CD4-positive, CD25-positive, alpha-beta regulatory T cell (primary cell): ENCODE measurements around the gene GPR107. TPM values are rescaled to one million over a fixed set of nuclear protein-coding genes. Genes with fewer than 3 reads are reported as not detected.

Source experiments
- ATAC-seq, 2 donors: fragments of 150-1000 bp; cut with Tn5 transposase; one replicate each; pipeline ENCODE4 v1.10.0; 2021; ENCODE audit warnings: low read depth in 2 of 2, moderate number of reproducible peaks in 2 of 2, moderate library complexity in 1 of 2
- DNase-seq, 3 donors: peaks; one replicate each; pipeline versions ENCODE4 v3.0.0 to v3.0.0-alpha.2; 2012 to 2022; ENCODE audit warnings: mixed read lengths in 1 of 3
- H3K27ac ChIP-seq: one replicate; pipeline ENCODE4 v1.7.0; 2013; ENCODE audit warnings: mild to moderate bottlenecking, low read length; ENCODE audit not compliant: insufficient read depth, poor library complexity, severe bottlenecking
- H3K27me3 ChIP-seq: one replicate; pipeline ENCODE4 v1.7.0; 2013; ENCODE audit warnings: low read length; ENCODE audit not compliant: control insufficient read depth, insufficient read depth
- H3K36me3 ChIP-seq: one replicate; pipeline ENCODE4 v1.7.0; 2013; ENCODE audit warnings: mild to moderate bottlenecking, low read length, moderate library complexity; ENCODE audit not compliant: control insufficient read depth, insufficient read depth
- H3K4me1 ChIP-seq: 2 replicates; pipeline ENCODE4 v1.7.0; 2013; ENCODE audit warnings: mild to moderate bottlenecking, low read length; ENCODE audit not compliant: insufficient read depth, control insufficient read depth, poor library complexity, severe bottlenecking
- H3K4me3 ChIP-seq: one replicate; pipeline ENCODE4 v1.7.0; 2013; ENCODE audit warnings: low read depth, mild to moderate bottlenecking, low read length, moderate library complexity
- H3K9me3 ChIP-seq, 2 experiments: 1 replicate in 1 of 2; 2 replicates in 1 of 2; pipeline ENCODE4 v1.7.0; 2013; ENCODE audit warnings: low read length in 2 of 2, mild to moderate bottlenecking in 1 of 2, moderate library complexity in 1 of 2; ENCODE audit not compliant: control insufficient read depth in 2 of 2
- H3K27ac Mint-ChIP-seq, 3 donors: one replicate each; pipeline ENCODE4 v1.8.0; 2020 to 2022; ENCODE audit warnings: mild to moderate bottlenecking in 3 of 3, mixed read lengths in 3 of 3, moderate library complexity in 2 of 3
- H3K27me3 Mint-ChIP-seq: one replicate; pipeline ENCODE4 v1.8.0; 2022; ENCODE audit warnings: mild to moderate bottlenecking, mixed read lengths
- H3K36me3 Mint-ChIP-seq: one replicate; pipeline ENCODE4 v1.8.0; 2020; ENCODE audit warnings: mixed read lengths
- H3K4me1 Mint-ChIP-seq, 4 donors: one replicate each; pipeline ENCODE4 v1.8.0; 2020 to 2022; ENCODE audit warnings: mixed read lengths in 4 of 4, mild to moderate bottlenecking in 1 of 4
- H3K4me3 Mint-ChIP-seq, 4 donors: one replicate each; pipeline ENCODE4 v1.8.0; 2020 to 2022; ENCODE audit warnings: mild to moderate bottlenecking in 4 of 4, mixed read lengths in 4 of 4, moderate library complexity in 3 of 4
- H3K9me3 Mint-ChIP-seq, 7 donors: one replicate each; pipeline ENCODE4 v1.8.0; 2020 to 2022; ENCODE audit warnings: mixed read lengths in 7 of 7, mild to moderate bottlenecking in 3 of 7, moderate library complexity in 2 of 7
- polyA plus RNA-seq, 4 donors: library from polyadenylated mRNA; unstranded; fragments of 300-500 nt; fragmentation: Illumina TruSeq; gene quantifications; one replicate each; pipeline ENCODE4 v1.2.3, GENCODE V29; 2021
- total RNA-seq: library from RNA; stranded (reverse); gene quantifications from one replicate; pipeline ENCODE4 v1.2.3, GENCODE V29; 2022

Gene GPR107
- total and polyA plus RNA-seq, 5 donors from 2014 or later, result 2.8 to 29.9 (median 3.3) TPM

GRCh38 chr9:130049431-130050210 lies 4.1 kb upstream of the GPR107 start:
- H3K4me3 Mint-ChIP-seq, result peak overlapping the region in 1 of 4 donors; percentile 83

GRCh38 chr9:130050462-130050861 lies 3.2 kb upstream of the GPR107 start:
- ATAC-seq, result no peak
- Histone ChIP-seq H3K4me1 (peaks cover 35% of the 10 kb centered on the region), H3K36me3 (no peaks in the 10 kb centered on the region), H3K4me3 (no peak overlapping the region), H3K27me3 (no peaks in the 10 kb centered on the region), H3K27ac (no peak overlapping the region), H3K9me3 (no peaks in the 10 kb centered on the region)
- H3K27me3 Mint-ChIP-seq, result no peaks in the 10 kb centered on the region
- H3K4me3 Mint-ChIP-seq, result peak overlapping the region in 3 of 4 donors; percentile 29 to 86 (median 83)
- DNase-seq, result no peak
- no peaks in the 10 kb centered on the region for H3K36me3 Mint-ChIP-seq
- H3K27ac Mint-ChIP-seq, result peak overlapping the region in 2 of 3 donors; percentile 35 to 69
- peaks cover 18 to 50% (median 32%) of the 10 kb centered on the region in 4 donors for H3K4me1 Mint-ChIP-seq
- no peaks in the 10 kb centered on the region for H3K9me3 Mint-ChIP-seq

More at GRCh38 chr9:130049431-130050210, 4.1 kb upstream of the GPR107 start:
- DNase-seq (no peak), ATAC-seq (no peak)
- H3K27me3 ChIP-seq, result no peaks in the 10 kb centered on the region
- Mint-ChIP-seq H3K9me3 (no peaks in the 10 kb centered on the region), H3K27me3 (no peaks in the 10 kb centered on the region), H3K27ac (peak overlapping the region in 2 of 3 donors; percentile 51 to 83), H3K4me1 (peaks cover 23 to 51% (median 36%) of the 10 kb centered on the region in 4 donors), H3K36me3 (no peaks in the 10 kb centered on the region)
- no peak overlapping the region for H3K27ac ChIP-seq
- no peak overlapping the region for H3K4me3 ChIP-seq
- H3K9me3 ChIP-seq, result no peaks in the 10 kb centered on the region
- no peaks in the 10 kb centered on the region for H3K36me3 ChIP-seq
- peaks cover 38% of the 10 kb centered on the region for H3K4me1 ChIP-seq

GRCh38 chr9:130051855-130052254 lies 1.9 kb upstream of the GPR107 start:
- peak overlapping the region in 2 of 3 donors; percentile 10 to 69 for H3K27ac Mint-ChIP-seq
- H3K27me3 Mint-ChIP-seq, result no peaks in the 10 kb centered on the region
- ATAC-seq (no peak), DNase-seq (no peak)
- Histone ChIP-seq H3K4me3 (peak overlapping the region; percentile 34), H3K36me3 (no peaks in the 10 kb centered on the region), H3K27me3 (no peaks in the 10 kb centered on the region), H3K27ac (no peak overlapping the region), H3K9me3 (no peaks in the 10 kb centered on the region), H3K4me1 (peaks cover 23% of the 10 kb centered on the region)
- no peaks in the 10 kb centered on the region for H3K36me3 Mint-ChIP-seq
- H3K4me1 Mint-ChIP-seq, result peaks cover 12 to 46% (median 24%) of the 10 kb centered on the region in 4 donors
- H3K9me3 Mint-ChIP-seq, result no peaks in the 10 kb centered on the region
- H3K4me3 Mint-ChIP-seq, result peak overlapping the region; percentile 55 to 99 (median 73)

- peaks cover 2% of the 10 kb centered on the region for H3K36me3 Mint-ChIP-seq
- Histone ChIP-seq H3K4me1 (peaks cover 23% of the 10 kb centered on the region), H3K27ac (peak overlapping the region; percentile 91), H3K36me3 (no peaks in the 10 kb centered on the region), H3K4me3 (peak overlapping the region; percentile 86), H3K9me3 (no peaks in the 10 kb centered on the region), H3K27me3 (no peaks in the 10 kb centered on the region)
- DNase-seq, result no peak
- H3K27ac Mint-ChIP-seq, result peak overlapping the region; percentile 83 to 90 (median 89)
- no peaks in the 10 kb centered on the region for H3K9me3 Mint-ChIP-seq
- H3K27me3 Mint-ChIP-seq, result no peaks in the 10 kb centered on the region
- no peak for ATAC-seq
- peak overlapping the region; percentile 94 to 99 (median 96) for H3K4me3 Mint-ChIP-seq
- H3K4me1 Mint-ChIP-seq, result peaks cover 11 to 50% (median 26%) of the 10 kb centered on the region in 4 donors
These were observed 600 bp upstream of the GPR107 start for GRCh38 chr9:130053109-130053503.

GRCh38 chr9:130054325-130054786 lies 650 bp downstream of the GPR107 start:
- Mint-ChIP-seq H3K36me3 (peaks cover 8% of the 10 kb centered on the region), H3K4me3 (peak overlapping the region; percentile 94 to 99 (median 96)), H3K27me3 (no peaks in the 10 kb centered on the region), H3K4me1 (peaks cover 11 to 57% (median 28%) of the 10 kb centered on the region in 4 donors), H3K27ac (peak overlapping the region; percentile 87 to 95 (median 94)), H3K9me3 (no peaks in the 10 kb centered on the region)
- DNase-seq, result no peak
- no peaks in the 10 kb centered on the region for H3K27me3 ChIP-seq
- H3K9me3 ChIP-seq, result no peaks in the 10 kb centered on the region
- H3K36me3 ChIP-seq, result peaks cover 5% of the 10 kb centered on the region
- ATAC-seq, result no peak
- H3K27ac ChIP-seq, result peak overlapping the region; percentile 91
- peak overlapping the region; percentile 86 for H3K4me3 ChIP-seq
- H3K4me1 ChIP-seq, result peaks cover 23% of the 10 kb centered on the region

GRCh38 chr9:130054820-130055219 lies 1.1 kb downstream of the GPR107 start:
- Histone ChIP-seq H3K36me3 (peaks cover 5% of the 10 kb centered on the region), H3K27me3 (no peaks in the 10 kb centered on the region), H3K9me3 (no peaks in the 10 kb centered on the region), H3K4me1 (peaks cover 23% of the 10 kb centered on the region), H3K4me3 (peak overlapping the region; percentile 86), H3K27ac (no peak overlapping the region)
- Mint-ChIP-seq H3K9me3 (no peaks in the 10 kb centered on the region), H3K27me3 (no peaks in the 10 kb centered on the region), H3K27ac (peak overlapping the region in 2 of 3 donors; percentile 94 to 95), H3K4me1 (peaks cover 11 to 57% (median 28%) of the 10 kb centered on the region in 4 donors), H3K36me3 (peaks cover 8% of the 10 kb centered on the region), H3K4me3 (peak overlapping the region; percentile 94 to 99 (median 96))
- ATAC-seq (no peak), DNase-seq (no peak)

- DNase-seq, result no peak
- H3K27me3 Mint-ChIP-seq, result no peaks in the 10 kb centered on the region
- no peak overlapping the region for H3K4me3 ChIP-seq
- H3K4me1 Mint-ChIP-seq, result peaks cover 18 to 56% (median 32%) of the 10 kb centered on the region in 4 donors
- no peaks in the 10 kb centered on the region for H3K27me3 ChIP-seq
- H3K27ac ChIP-seq, result no peak overlapping the region
- peaks cover 14% of the 10 kb centered on the region for H3K4me1 ChIP-seq
- H3K9me3 ChIP-seq, result no peaks in the 10 kb centered on the region
- peaks cover 8% of the 10 kb centered on the region for H3K36me3 Mint-ChIP-seq
- H3K27ac Mint-ChIP-seq, result no peak overlapping the region
- no peaks in the 10 kb centered on the region for H3K9me3 Mint-ChIP-seq
- H3K4me3 Mint-ChIP-seq, result peak overlapping the region in 1 of 4 donors; percentile 66
- H3K36me3 ChIP-seq, result peaks cover 5% of the 10 kb centered on the region
- ATAC-seq, result no peak
These were observed 4.4 kb downstream of the GPR107 start for GRCh38 chr9:130058154-130058553.
